OCI-LY3 (cell line): ENCODE measurements around the gene ANKAR.

Source experiments
- EZH2phosphoT487 ChIP-seq: fragments of 200-600 bp; shearing (Covaris generic); IDR thresholded peaks from 2 replicates; pipeline ENCODE4 v1.6.1; 2018; ENCODE audit warnings: antibody characterized with exemption, mixed run types, low read depth
- TF ChIP-seq, protein P1 (sequence below): fragments of 200-600, 300-600 bp; sonication (generic); IDR thresholded peaks from 2 replicates; pipeline ENCODE4 v1.5.1; 2014; ENCODE audit warnings: antibody characterized with exemption, low read length, low read depth

DNA sequence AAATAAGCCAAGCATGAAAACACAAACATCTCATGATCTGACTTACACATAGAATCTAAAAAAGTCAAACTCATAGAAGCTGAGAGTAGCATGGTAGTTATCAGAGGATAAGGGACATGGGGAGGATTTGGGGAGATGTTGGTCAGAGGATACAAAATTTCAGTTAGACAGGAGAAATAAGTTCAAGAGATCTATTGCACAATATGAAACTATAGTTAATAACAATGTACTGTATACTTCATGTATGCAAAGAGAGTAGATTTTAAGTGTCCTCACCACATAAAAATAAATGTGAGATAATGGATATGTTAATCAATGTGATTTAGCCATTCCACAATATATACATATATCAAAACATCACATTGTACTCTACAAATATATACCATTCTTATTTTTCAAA, 23.2 kb upstream of the ANKAR start:
- TF ChIP-seq, protein P1, sequence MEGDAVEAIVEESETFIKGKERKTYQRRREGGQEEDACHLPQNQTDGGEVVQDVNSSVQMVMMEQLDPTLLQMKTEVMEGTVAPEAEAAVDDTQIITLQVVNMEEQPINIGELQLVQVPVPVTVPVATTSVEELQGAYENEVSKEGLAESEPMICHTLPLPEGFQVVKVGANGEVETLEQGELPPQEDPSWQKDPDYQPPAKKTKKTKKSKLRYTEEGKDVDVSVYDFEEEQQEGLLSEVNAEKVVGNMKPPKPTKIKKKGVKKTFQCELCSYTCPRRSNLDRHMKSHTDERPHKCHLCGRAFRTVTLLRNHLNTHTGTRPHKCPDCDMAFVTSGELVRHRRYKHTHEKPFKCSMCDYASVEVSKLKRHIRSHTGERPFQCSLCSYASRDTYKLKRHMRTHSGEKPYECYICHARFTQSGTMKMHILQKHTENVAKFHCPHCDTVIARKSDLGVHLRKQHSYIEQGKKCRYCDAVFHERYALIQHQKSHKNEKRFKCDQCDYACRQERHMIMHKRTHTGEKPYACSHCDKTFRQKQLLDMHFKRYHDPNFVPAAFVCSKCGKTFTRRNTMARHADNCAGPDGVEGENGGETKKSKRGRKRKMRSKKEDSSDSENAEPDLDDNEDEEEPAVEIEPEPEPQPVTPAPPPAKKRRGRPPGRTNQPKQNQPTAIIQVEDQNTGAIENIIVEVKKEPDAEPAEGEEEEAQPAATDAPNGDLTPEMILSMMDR: no peak
- TF ChIP-seq EZH2phosphoT487: no peak
